RWPE2 (cell line): ENCODE results near the gene LRCH1.
A peak's percentile ranks its signal among the peaks of the same experiment; 100 is the strongest.

Source experiments
- ATAC-seq: fragments of 200-7000 bp; cut with Tn5 transposase; 3 replicates; pipeline ENCODE4 v1.9.1; 2021; ENCODE audit warnings: low read depth
- DNase-seq: peaks from one replicate; pipeline ENCODE4 v3.0.0-alpha.2; 2020; ENCODE audit warnings: low spot score
- H3K27ac ChIP-seq: fragments of 450-650 bp; 2 replicates; pipeline ENCODE4 v1.5.1; 2017; ENCODE audit warnings: mild to moderate bottlenecking; ENCODE audit not compliant: poor library complexity, severe bottlenecking
- H3K27me3 ChIP-seq: fragments of 250-450 bp; sonication (Bioruptor Pico); 2 replicates; pipeline ENCODE4 v1.5.1; 2021; ENCODE audit warnings: mild to moderate bottlenecking, moderate library complexity; ENCODE audit not compliant: insufficient read depth, poor library complexity, severe bottlenecking
- H3K36me3 ChIP-seq: fragments of 250-450 bp; sonication (Bioruptor Pico); 2 replicates; pipeline ENCODE4 v1.5.1; 2020; ENCODE audit warnings: low read depth, mild to moderate bottlenecking, moderate library complexity
- H3K4me1 ChIP-seq: fragments of 250-450 bp; sonication (Bioruptor Pico); 2 replicates; pipeline ENCODE4 v1.5.1; 2021; ENCODE audit warnings: mild to moderate bottlenecking, moderate library complexity; ENCODE audit not compliant: insufficient read depth, poor library complexity, severe bottlenecking
- H3K4me3 ChIP-seq: fragments of 250-450 bp; sonication (Bioruptor Pico); 2 replicates; pipeline ENCODE4 v1.5.1; 2021; ENCODE audit warnings: mild to moderate bottlenecking, moderate library complexity; ENCODE audit not compliant: severe bottlenecking
- H3K9me3 ChIP-seq: fragments of 250-450 bp; sonication (Bioruptor Pico); 2 replicates; pipeline ENCODE4 v1.5.1; 2021; ENCODE audit warnings: mild to moderate bottlenecking, moderate library complexity; ENCODE audit not compliant: severe bottlenecking
- CTCF ChIP-seq: fragments of 450-650 bp; IDR thresholded peaks from one replicate; pipeline ENCODE4 v1.5.1; 2017; ENCODE audit warnings: mild to moderate bottlenecking, moderate library complexity; ENCODE audit not compliant: poor library complexity, severe bottlenecking

The LRCH1 gene

GRCh38 chr13:46629811-46630413 is 76.9 kb downstream of the LRCH1 start:
- no peak for ATAC-seq
- TF ChIP-seq CTCF, result no peak
- Histone ChIP-seq H3K27me3 (no peaks in the 10 kb centered on the region), H3K9me3 (no peaks in the 10 kb centered on the region), H3K4me3 (no peak overlapping the region), H3K27ac (no peak overlapping the region), H3K4me1 (peaks cover 14% of the 10 kb centered on the region), H3K36me3 (no peaks in the 10 kb centered on the region)
- DNase-seq, result no peak

- ATAC-seq, result no peak
- H3K27me3 ChIP-seq, result no peaks in the 10 kb centered on the region
- H3K9me3 ChIP-seq, result no peaks in the 10 kb centered on the region
- H3K4me3 ChIP-seq, result no peak overlapping the region
- peaks cover 14% of the 10 kb centered on the region for H3K4me1 ChIP-seq
- no peak for TF ChIP-seq CTCF
- no peak for DNase-seq
- no peaks in the 10 kb centered on the region for H3K36me3 ChIP-seq
- H3K27ac ChIP-seq, result no peak overlapping the region
Measured at GRCh38 chr13:46630431-46631178, 77.6 kb downstream of the LRCH1 start.

- H3K9me3 ChIP-seq, result no peaks in the 10 kb centered on the region
- DNase-seq (no peak), ATAC-seq (no peak)
- no peak overlapping the region for H3K27ac ChIP-seq
- no peaks in the 10 kb centered on the region for H3K27me3 ChIP-seq
- no peak for TF ChIP-seq CTCF
- no peaks in the 10 kb centered on the region for H3K36me3 ChIP-seq
- peaks cover 14% of the 10 kb centered on the region for H3K4me1 ChIP-seq
- no peak overlapping the region for H3K4me3 ChIP-seq
Measured at GRCh38 chr13:46631179-46631542, 78.2 kb downstream of the LRCH1 start.

DNA sequence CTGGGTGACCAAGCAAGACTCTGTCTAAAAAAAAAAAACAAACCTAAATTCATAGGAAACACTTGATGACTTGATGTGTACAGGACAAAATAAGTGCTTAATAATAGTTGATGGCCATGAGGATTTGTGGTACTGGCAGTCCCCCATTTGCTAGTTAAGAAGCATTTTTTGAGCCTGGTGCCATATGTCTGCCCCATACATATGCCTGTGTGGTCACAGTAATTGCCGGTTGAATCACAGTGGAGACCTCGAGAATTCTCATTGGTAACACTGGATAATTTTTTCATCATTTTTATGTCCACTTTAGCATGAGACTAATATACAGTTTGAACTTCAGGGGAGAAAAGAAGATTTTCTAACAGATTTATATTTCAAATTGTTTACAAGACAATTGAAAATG is 79.2 kb downstream of the LRCH1 start:
- Histone ChIP-seq H3K27me3 (no peaks in the 10 kb centered on the region), H3K4me3 (no peak overlapping the region), H3K27ac (no peak overlapping the region), H3K4me1 (peaks cover 14% of the 10 kb centered on the region), H3K36me3 (no peaks in the 10 kb centered on the region), H3K9me3 (no peaks in the 10 kb centered on the region)
- TF ChIP-seq CTCF, result no peak
- ATAC-seq (no peak), DNase-seq (no peak)

GRCh38 chr13:46633416-46633815 is 80.4 kb downstream of the LRCH1 start:
- no peak overlapping the region for H3K4me3 ChIP-seq
- no peaks in the 10 kb centered on the region for H3K36me3 ChIP-seq
- no peaks in the 10 kb centered on the region for H3K9me3 ChIP-seq
- H3K27ac ChIP-seq, result peak overlapping the region; percentile 31
- no peaks in the 10 kb centered on the region for H3K27me3 ChIP-seq
- H3K4me1 ChIP-seq, result peaks cover 14% of the 10 kb centered on the region
- no peak for TF ChIP-seq CTCF
- ATAC-seq (peak; percentile 68), DNase-seq (no peak)
